Natural killer cell (primary cell): Measurements from ENCODE around the gene REELD1. TPM values are rescaled to one million over a fixed set of nuclear protein-coding genes. Genes with fewer than 3 reads are reported as not detected.

Source experiments
- ATAC-seq, 3 donors: fragments of 150-1000 bp in 2 of 3; fragments of 200-7000 bp in 1 of 3; cut with Tn5 transposase; 1 replicate in 1 of 3; 2 replicates in 2 of 3; pipeline ENCODE4 v1.10.0; 2021; ENCODE audit warnings: mild to moderate bottlenecking in 2 of 3, moderate library complexity in 2 of 3
- DNase-seq, 2 donors: peaks; one replicate each; pipeline versions ENCODE4 v3.0.0 to v3.0.0-alpha.2; 2013 to 2021; ENCODE audit warnings: mixed read lengths in 1 of 2
- H3K27ac ChIP-seq: one replicate; pipeline ENCODE4 v1.5.1; 2013; ENCODE audit warnings: mild to moderate bottlenecking, low read length
- H3K27me3 ChIP-seq: one replicate; pipeline ENCODE4 v1.6.1; 2013; ENCODE audit warnings: low read length; ENCODE audit not compliant: control insufficient read depth, insufficient read depth
- H3K36me3 ChIP-seq: one replicate; pipeline ENCODE4 v1.6.1; 2013; ENCODE audit warnings: low read length; ENCODE audit not compliant: control insufficient read depth, insufficient read depth
- H3K4me1 ChIP-seq: one replicate; pipeline ENCODE4 v1.6.1; 2013; ENCODE audit warnings: low read length; ENCODE audit not compliant: control insufficient read depth, insufficient read depth
- H3K4me3 ChIP-seq: one replicate; pipeline ENCODE4 v1.5.1; 2013; ENCODE audit warnings: low read length
- H3K9me3 ChIP-seq: one replicate; pipeline ENCODE4 v1.6.1; 2013; ENCODE audit warnings: low read length; ENCODE audit not compliant: control insufficient read depth, insufficient read depth
- H3K27ac Mint-ChIP-seq, 2 donors: one replicate each; pipeline ENCODE4 v1.8.0; 2022; ENCODE audit warnings: mild to moderate bottlenecking in 2 of 2, mixed read lengths in 2 of 2, moderate library complexity in 1 of 2
- H3K27me3 Mint-ChIP-seq, 2 donors: one replicate each; pipeline ENCODE4 v1.8.0; 2022; ENCODE audit warnings: low read depth in 2 of 2, mixed read lengths in 2 of 2
- H3K36me3 Mint-ChIP-seq: one replicate; pipeline ENCODE4 v1.8.0; 2022; ENCODE audit warnings: mixed read lengths
- H3K4me1 Mint-ChIP-seq, 2 donors: one replicate each; pipeline ENCODE4 v1.8.0; 2022; ENCODE audit warnings: mixed read lengths in 2 of 2
- H3K4me3 Mint-ChIP-seq: one replicate; pipeline ENCODE4 v1.8.0; 2022; ENCODE audit warnings: mild to moderate bottlenecking, moderate library complexity, mixed read lengths
- H3K9me3 Mint-ChIP-seq, 2 donors: one replicate each; pipeline ENCODE4 v1.8.0; 2022; ENCODE audit warnings: mixed read lengths in 2 of 2
- WGBS: methylation state at CpG from one replicate; pipeline ENCODE4 v1.1.7; 2013; ENCODE audit warnings: missing lambda C conversion rate; ENCODE audit not compliant: insufficient coverage; 5-methylcytosine and 5-hydroxymethylcytosine counted together
- intact Hi-C: fragments of 100-400 bp; cut with micrococcal nuclease; formaldehyde crosslinking; loops from one replicate; pipeline ENCODE4 v1.14.2; 2022
- total RNA-seq, 4 donors: library from RNA; stranded (reverse); fragments of 120-200 nt in 1 of 4; gene quantifications; one replicate each; pipeline versions ENCODE4 v1.2.3 to v1.2.4, GENCODE V29; 2013 to 2022
- TF ChIP-seq, protein P1 (sequence below): fragments of 200-600 bp; IDR thresholded peaks from one replicate; pipeline ENCODE4 v1.8.0; 2022; ENCODE audit warnings: antibody characterized with exemption

REELD1 gene
- total RNA-seq, 3 donors from 2014 or later (not counting 1 experiment from before 2014, with no cell fraction given) = 0.72 to 2.2 (median 1.1) TPM

DNA sequence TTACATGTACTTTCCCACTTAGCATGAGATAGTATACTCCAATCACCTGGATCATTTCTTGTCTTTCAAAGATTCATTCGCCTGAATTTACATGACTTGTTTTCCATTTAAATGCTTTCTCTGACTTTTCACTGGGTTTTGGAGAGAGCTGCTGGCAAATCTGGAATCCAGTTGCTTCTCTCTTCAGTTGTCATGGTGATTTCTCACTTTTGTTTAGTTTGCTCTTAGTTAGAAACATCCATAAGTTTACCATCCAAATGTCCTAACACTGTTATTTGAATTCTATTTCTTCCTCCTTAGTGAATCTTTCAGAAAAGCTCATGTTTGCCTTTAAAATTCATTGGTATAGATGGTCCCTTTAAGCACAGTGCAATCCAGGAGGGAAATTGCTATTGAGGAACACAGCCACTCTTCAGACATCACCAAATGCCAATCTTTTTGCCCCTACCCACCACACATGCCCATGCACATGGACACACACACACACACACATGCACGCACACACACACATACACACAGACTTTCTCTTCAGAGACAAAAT is 51.7 kb downstream of the REELD1 start:
- H3K27me3 ChIP-seq = no peaks in the 10 kb centered on the region
- H3K4me1 ChIP-seq = no peaks in the 10 kb centered on the region
- no peak for ATAC-seq
- no peaks in the 10 kb centered on the region for H3K36me3 ChIP-seq
- no peak overlapping the region for H3K4me3 ChIP-seq
- no peak overlapping the region for H3K27ac ChIP-seq
- TF ChIP-seq, protein P1, sequence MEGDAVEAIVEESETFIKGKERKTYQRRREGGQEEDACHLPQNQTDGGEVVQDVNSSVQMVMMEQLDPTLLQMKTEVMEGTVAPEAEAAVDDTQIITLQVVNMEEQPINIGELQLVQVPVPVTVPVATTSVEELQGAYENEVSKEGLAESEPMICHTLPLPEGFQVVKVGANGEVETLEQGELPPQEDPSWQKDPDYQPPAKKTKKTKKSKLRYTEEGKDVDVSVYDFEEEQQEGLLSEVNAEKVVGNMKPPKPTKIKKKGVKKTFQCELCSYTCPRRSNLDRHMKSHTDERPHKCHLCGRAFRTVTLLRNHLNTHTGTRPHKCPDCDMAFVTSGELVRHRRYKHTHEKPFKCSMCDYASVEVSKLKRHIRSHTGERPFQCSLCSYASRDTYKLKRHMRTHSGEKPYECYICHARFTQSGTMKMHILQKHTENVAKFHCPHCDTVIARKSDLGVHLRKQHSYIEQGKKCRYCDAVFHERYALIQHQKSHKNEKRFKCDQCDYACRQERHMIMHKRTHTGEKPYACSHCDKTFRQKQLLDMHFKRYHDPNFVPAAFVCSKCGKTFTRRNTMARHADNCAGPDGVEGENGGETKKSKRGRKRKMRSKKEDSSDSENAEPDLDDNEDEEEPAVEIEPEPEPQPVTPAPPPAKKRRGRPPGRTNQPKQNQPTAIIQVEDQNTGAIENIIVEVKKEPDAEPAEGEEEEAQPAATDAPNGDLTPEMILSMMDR = no peak
- Mint-ChIP-seq H3K36me3 (no peaks in the 10 kb centered on the region), H3K4me1 (no peaks in the 10 kb centered on the region), H3K27me3 (no peaks in the 10 kb centered on the region), H3K9me3 (no peaks in the 10 kb centered on the region), H3K27ac (no peak overlapping the region), H3K4me3 (no peak overlapping the region)
- WGBS = 90% methylated on average over 2 of the region's 2 CpGs
- H3K9me3 ChIP-seq = no peaks in the 10 kb centered on the region
- DNase-seq = no peak
- intact Hi-C loops = no loop called here

DNA sequence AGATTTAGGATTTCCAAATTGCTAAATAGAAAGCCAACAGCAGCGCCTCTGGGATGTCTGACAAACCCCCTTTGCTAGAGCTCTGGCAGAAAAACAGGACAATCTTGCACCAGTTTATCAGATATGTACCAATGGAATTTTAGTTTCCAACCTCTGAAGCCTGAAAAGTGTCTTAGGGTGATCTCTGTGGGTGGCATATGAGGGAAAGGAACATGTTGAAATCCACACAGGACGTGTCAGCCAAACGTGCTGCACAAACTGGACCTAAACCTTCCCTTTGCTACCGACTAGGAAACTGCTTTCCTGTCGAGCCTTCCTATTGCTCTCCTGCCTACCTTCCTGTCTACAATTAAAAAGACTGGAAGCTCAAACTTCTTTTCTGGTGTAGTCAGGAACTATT is 53.5 kb downstream of the REELD1 start:
- WGBS = 80% methylated on average over 5 of the region's 5 CpGs
- intact Hi-C loops = no loop called here

DNA sequence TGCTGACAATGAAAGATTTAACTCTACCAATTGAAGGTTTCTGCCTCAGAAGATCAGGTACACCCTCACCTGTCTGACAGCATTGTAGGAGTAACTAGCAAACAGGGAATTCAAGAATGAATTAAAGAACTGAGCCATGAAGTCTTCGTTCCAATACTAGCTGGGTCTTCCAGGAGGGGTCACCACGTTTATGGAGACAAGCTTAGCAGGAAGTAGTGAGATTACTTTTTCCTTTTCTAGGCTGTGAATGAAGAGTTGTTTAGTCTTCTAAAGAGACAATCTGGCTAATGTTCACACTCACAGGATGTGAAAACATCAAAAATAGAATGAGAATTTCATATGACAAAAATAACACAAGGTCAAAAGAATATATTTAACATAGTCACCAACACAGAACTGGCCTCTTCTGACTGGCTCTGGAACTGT is 54.9 kb downstream of the REELD1 start:
- TF ChIP-seq, protein P1 = no peak
- Histone ChIP-seq H3K9me3 (no peaks in the 10 kb centered on the region), H3K4me1 (no peaks in the 10 kb centered on the region), H3K36me3 (no peaks in the 10 kb centered on the region), H3K4me3 (no peak overlapping the region), H3K27ac (no peak overlapping the region), H3K27me3 (no peaks in the 10 kb centered on the region)
- DNase-seq (no peak), ATAC-seq (no peak)
- Mint-ChIP-seq H3K36me3 (no peaks in the 10 kb centered on the region), H3K27ac (no peak overlapping the region), H3K27me3 (no peaks in the 10 kb centered on the region), H3K4me1 (no peaks in the 10 kb centered on the region), H3K9me3 (no peaks in the 10 kb centered on the region), H3K4me3 (no peak overlapping the region)
- 82% methylated on average over 2 of the region's 2 CpGs for WGBS
- intact Hi-C loops = no loop called here

More for the DNA sequence above, 53.5 kb downstream of the REELD1 start:
- TF ChIP-seq, protein P1 = no peak
- no peak overlapping the region for H3K27ac Mint-ChIP-seq
- Histone ChIP-seq H3K27ac (no peak overlapping the region), H3K4me1 (no peaks in the 10 kb centered on the region), H3K4me3 (no peak overlapping the region), H3K9me3 (no peaks in the 10 kb centered on the region), H3K36me3 (no peaks in the 10 kb centered on the region), H3K27me3 (no peaks in the 10 kb centered on the region)
- no peak overlapping the region for H3K4me3 Mint-ChIP-seq
- H3K27me3 Mint-ChIP-seq = no peaks in the 10 kb centered on the region
- no peaks in the 10 kb centered on the region for H3K36me3 Mint-ChIP-seq
- H3K4me1 Mint-ChIP-seq = no peaks in the 10 kb centered on the region
- DNase-seq = no peak
- ATAC-seq = no peak
- H3K9me3 Mint-ChIP-seq = no peaks in the 10 kb centered on the region

DNA sequence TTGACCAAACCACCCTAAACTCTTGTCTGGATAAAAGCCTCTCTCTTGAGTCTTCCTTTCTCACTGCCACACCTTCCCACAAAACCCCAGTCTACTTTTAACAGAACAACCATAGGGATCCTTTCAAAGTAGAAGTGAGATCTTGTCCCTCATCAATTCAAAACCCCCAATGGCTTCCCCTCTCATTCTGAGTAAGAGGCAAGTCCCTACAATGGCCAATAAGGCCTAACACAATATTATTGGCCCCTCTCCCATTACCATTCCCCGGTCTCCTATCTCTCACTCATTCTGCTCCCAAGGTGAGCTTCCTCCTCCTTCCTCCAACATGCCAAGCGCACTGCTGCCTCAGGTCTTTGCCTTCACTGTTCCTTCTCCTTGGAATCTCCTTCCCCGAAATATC is 57.1 kb downstream of the REELD1 start:
- Mint-ChIP-seq H3K9me3 (no peaks in the 10 kb centered on the region), H3K36me3 (no peaks in the 10 kb centered on the region), H3K27me3 (no peaks in the 10 kb centered on the region), H3K27ac (no peak overlapping the region), H3K4me3 (no peak overlapping the region), H3K4me1 (no peaks in the 10 kb centered on the region)
- Histone ChIP-seq H3K4me1 (no peaks in the 10 kb centered on the region), H3K36me3 (no peaks in the 10 kb centered on the region), H3K27me3 (no peaks in the 10 kb centered on the region), H3K4me3 (no peak overlapping the region), H3K9me3 (no peaks in the 10 kb centered on the region), H3K27ac (no peak overlapping the region)
- 96% methylated on average over 3 of the region's 3 CpGs for WGBS
- no peak for DNase-seq
- ATAC-seq = no peak
- intact Hi-C loops = no loop called here
- TF ChIP-seq, protein P1 = no peak
